HG03565 (cell line): ENCODE measurements around the gene SEMA3D.

ENCODE experiments used
- ATAC-seq: cut with Tn5 transposase; IDR thresholded peaks from one replicate; pipeline ENCODE4 v1.9.1; 2021; ENCODE audit warnings: mild to moderate bottlenecking, moderate library complexity; ENCODE audit not compliant: unreplicated experiment

The SEMA3D gene

GRCh38 chr7:85186521-85187241 lies at the start of gene SEMA3D:
Gene SEMA3D, minus strand, starts transcription at chr7:85187056. Its CDS starts 65,165 bp downstream, at chr7:85121891.
- peak; percentile 96 for ATAC-seq

GRCh38 chr7:85234730-85235129 lies 47.9 kb upstream of the SEMA3D start:
- ATAC-seq: no peak

- ATAC-seq: no peak
These were observed 45.2 kb upstream of the SEMA3D start for GRCh38 chr7:85232068-85232467.

DNA sequence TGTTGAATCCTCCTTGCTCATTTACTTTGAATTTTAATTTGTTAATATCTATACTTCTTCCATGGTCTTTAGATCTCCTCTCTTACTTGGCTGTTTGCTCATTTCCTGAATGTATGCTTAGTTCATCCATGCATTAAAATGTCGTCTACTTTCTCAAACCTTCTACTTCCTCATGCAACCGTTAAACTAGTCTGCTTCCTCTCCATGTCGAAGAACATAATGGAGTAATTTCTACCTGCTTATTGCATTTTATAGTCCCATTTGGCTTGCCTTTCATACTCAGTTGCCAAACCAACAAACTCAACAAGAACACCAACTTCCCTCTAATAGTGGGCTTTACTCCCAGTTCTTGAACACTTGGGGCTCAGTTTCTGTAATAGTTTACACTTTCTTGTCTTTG lies 43.8 kb upstream of the SEMA3D start:
- no peak for ATAC-seq

- ATAC-seq: no peak
These were observed 42.7 kb upstream of the SEMA3D start for GRCh38 chr7:85229544-85229943.

GRCh38 chr7:85226361-85227085 lies 39.7 kb upstream of the SEMA3D start:
- no peak for ATAC-seq

- ATAC-seq: no peak
These were observed 37.3 kb upstream of the SEMA3D start for GRCh38 chr7:85224171-85224570.

- ATAC-seq: no peak
These were observed 35.7 kb upstream of the SEMA3D start for GRCh38 chr7:85222522-85222921.

DNA sequence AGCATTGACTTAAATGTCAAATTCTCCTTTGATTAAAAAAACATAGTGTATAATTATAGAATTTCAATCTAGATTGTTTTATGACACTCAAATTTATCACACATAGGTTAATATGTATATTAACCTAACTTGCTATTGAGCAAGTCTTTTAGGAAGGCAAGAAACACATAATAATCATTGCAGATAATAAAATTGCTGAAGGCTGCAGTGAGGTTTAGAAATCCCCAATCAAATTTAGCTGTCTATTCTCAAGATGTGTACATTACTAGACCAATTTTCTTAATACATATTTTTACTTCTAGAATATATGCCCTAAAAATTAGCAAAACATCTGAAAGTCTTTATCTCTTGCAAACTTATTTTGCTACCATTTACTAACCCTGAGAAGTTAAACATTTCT lies 34.9 kb upstream of the SEMA3D start:
- no peak for ATAC-seq

GRCh38 chr7:85220651-85221050 lies 33.8 kb upstream of the SEMA3D start:
- no peak for ATAC-seq

DNA sequence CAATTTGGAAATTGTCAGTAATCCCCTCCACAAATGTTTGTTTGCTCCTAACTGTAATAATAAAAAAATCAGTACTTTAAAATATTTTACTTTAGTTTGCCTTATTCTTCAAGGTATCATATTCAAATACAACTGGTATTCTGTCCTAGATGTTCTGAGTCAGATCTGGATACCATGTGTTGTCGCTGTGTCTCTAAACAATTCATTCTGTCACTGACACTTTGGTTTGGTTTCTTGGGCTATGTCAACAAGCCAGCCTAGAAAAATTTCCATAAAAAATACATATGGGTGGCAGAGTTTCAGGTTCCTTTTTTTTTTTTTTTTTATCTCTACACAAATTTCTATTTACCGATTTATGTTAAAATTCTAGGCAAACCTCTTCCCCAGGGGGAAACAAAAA lies 33.2 kb upstream of the SEMA3D start:
- ATAC-seq: no peak

DNA sequence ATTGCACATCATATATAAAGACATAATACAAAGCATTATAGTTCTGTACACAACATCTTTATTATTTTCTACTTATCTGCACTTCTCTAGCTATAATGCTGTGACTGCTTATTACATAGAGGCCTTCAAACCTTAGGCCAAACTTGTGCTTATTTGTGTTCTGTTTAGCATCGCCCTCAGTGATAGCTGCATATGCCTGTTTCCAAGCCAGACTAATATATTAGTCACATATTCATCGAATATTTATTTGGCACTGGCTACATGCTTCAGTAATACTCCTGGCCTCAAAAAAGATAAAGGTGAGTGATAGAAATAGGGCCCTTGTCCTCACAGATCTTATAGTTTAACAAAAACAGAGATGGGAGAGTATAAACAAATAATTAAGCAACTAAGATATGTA lies 30.2 kb upstream of the SEMA3D start:
- no peak for ATAC-seq

DNA sequence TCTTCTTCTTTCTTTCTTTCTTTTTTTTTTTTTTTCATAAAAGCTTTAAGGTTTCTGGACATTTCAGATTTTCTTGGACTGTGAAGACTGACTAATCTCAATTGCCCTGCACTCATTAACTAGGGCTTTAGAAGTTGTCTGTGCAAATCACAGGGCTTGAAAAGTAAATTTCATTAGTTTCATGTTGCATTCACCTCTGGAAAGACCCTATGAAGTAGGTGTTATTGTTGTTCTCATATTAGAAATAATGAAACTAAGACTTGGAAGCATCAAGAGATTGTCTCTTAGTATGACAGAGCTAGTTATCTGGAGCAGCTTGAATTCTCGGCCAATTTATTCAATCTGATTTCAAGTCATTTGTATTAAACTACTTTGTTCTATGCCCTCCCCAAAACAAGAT lies 28.2 kb upstream of the SEMA3D start:
- ATAC-seq: peak; percentile 90

- no peak for ATAC-seq
These were observed 26.6 kb upstream of the SEMA3D start for GRCh38 chr7:85213500-85213899.

- ATAC-seq: no peak
These were observed 18.9 kb upstream of the SEMA3D start for GRCh38 chr7:85205754-85206153.

DNA sequence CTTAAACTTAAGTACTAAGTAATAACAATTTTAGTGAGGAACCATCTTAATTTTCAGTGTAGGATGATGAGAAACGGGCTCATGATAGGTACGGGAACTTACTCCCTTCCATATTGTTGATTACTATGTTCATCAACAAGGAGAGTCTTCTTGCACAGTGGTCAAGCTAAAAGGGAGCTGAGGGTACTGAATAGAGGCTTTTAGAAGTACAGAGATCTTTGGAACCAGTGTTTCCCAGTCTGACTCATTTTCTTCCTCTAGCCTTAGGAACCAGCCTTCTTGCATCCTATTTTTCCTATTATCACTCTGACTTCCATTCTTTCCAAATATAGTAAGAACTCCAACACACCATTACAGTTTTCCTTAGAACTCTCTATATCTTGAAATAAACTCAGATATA lies 17.6 kb upstream of the SEMA3D start:
- ATAC-seq: no peak

DNA sequence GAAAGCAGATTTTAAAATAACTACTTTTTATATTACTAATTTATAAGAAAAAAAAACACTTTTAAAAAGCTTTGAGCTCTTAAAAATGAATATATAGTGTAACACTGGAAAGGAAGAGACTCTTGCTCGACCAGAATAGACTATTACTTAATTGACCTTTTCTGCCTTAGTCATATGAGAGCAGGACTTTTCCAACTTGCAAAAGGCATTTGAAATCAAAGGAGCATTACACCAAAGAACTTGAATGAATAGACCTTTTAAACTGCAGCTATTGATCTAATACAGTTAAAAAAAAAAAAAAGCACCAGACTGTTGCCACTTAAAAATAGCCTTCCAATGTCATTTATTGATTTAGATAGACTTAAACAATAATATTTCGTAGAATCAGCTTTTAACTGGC lies 17.2 kb upstream of the SEMA3D start:
- no peak for ATAC-seq

GRCh38 chr7:85201209-85201608 lies 14.4 kb upstream of the SEMA3D start:
- ATAC-seq: no peak

DNA sequence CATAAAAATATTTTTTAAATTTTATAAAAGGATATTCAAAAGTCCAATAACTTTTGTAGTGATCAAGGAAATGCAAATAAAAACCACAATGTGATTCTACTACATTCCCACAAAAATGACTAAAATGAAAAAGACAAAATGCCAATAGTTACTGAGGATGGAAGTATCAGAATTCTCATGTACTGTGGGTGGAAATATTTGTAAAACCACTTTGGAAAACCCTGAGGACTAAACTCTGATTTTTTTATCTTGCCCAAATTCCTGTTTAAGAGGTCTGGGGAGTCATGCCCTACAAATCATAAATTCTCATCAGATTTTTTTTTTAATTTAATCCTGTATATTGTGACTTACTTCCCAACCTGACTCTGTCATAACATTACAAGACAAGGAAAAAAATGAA lies 9.8 kb upstream of the SEMA3D start:
- no peak for ATAC-seq

GRCh38 chr7:85191383-85191782 lies 4.5 kb upstream of the SEMA3D start:
- ATAC-seq: no peak

GRCh38 chr7:85186083-85186520 lies 754 bp downstream of the SEMA3D start:
- no peak for ATAC-seq

GRCh38 chr7:85185424-85186082 lies 1.3 kb downstream of the SEMA3D start:
- no peak for ATAC-seq
